Progenitor cell of endocrine pancreas (in vitro differentiated cells): ENCODE measurements around the gene SRPK2. TPM values are rescaled to one million over a fixed set of nuclear protein-coding genes. Genes with fewer than 3 reads are reported as not detected.
A peak's percentile ranks its signal among the peaks of the same experiment; 100 is the strongest.
"Not testable (repeated sequence)": the region's sequence is repeated elsewhere in the genome, so short reads cannot be mapped to it uniquely, and the experiment has no call there.

Source experiments
- DNase-seq: peaks from one replicate; pipeline ENCODE4 v3.0.0; 2021; ENCODE audit warnings: low spot score; ENCODE audit not compliant: unreplicated experiment
- H3K27ac Mint-ChIP-seq: 2 replicates; pipeline ENCODE4 v1.8.0; 2021; ENCODE audit warnings: mild to moderate bottlenecking, moderate library complexity, mixed read lengths
- H3K27me3 Mint-ChIP-seq: 2 replicates; pipeline ENCODE4 v1.8.0; 2021; ENCODE audit warnings: mixed read lengths
- H3K36me3 Mint-ChIP-seq: 2 replicates; pipeline ENCODE4 v1.8.0; 2022; ENCODE audit warnings: mixed read lengths; ENCODE audit not compliant: insufficient read depth
- H3K4me1 Mint-ChIP-seq: 2 replicates; pipeline ENCODE4 v1.8.0; 2021; ENCODE audit warnings: low read depth, mixed read lengths
- H3K4me3 Mint-ChIP-seq: 2 replicates; pipeline ENCODE4 v1.8.0; 2021; ENCODE audit warnings: low read depth, mild to moderate bottlenecking, moderate library complexity, mixed read lengths
- H3K9me3 Mint-ChIP-seq: 2 replicates; pipeline ENCODE4 v1.8.0; 2021; ENCODE audit warnings: low read depth, mixed read lengths
- CTCF ChIP-seq: fragments of 200-600 bp; sonication (generic); IDR thresholded peaks from one replicate; pipeline ENCODE4 v1.5.0; 2021; ENCODE audit warnings: antibody characterized with exemption, mild to moderate bottlenecking; ENCODE audit not compliant: unreplicated experiment
- total RNA-seq: library from RNA; stranded (reverse); gene quantifications from 2 replicates; pipeline ENCODE4 v1.2.1, GENCODE V29; 2021

SRPK2 gene
- total RNA-seq, 1 donor from 2014 or later: 78.8 TPM

- Mint-ChIP-seq H3K27me3 (no peaks in the 10 kb centered on the region), H3K4me3 (no peak overlapping the region), H3K27ac (no peak overlapping the region), H3K4me1 (peaks cover 7% of the 10 kb centered on the region), H3K9me3 (peaks cover 4% of the 10 kb centered on the region), H3K36me3 (peaks cover 22% of the 10 kb centered on the region)
- TF ChIP-seq CTCF: no peak
- no peak for DNase-seq
Observed at GRCh38 chr7:105367458-105367857, 21.3 kb downstream of the SRPK2 start.

DNA sequence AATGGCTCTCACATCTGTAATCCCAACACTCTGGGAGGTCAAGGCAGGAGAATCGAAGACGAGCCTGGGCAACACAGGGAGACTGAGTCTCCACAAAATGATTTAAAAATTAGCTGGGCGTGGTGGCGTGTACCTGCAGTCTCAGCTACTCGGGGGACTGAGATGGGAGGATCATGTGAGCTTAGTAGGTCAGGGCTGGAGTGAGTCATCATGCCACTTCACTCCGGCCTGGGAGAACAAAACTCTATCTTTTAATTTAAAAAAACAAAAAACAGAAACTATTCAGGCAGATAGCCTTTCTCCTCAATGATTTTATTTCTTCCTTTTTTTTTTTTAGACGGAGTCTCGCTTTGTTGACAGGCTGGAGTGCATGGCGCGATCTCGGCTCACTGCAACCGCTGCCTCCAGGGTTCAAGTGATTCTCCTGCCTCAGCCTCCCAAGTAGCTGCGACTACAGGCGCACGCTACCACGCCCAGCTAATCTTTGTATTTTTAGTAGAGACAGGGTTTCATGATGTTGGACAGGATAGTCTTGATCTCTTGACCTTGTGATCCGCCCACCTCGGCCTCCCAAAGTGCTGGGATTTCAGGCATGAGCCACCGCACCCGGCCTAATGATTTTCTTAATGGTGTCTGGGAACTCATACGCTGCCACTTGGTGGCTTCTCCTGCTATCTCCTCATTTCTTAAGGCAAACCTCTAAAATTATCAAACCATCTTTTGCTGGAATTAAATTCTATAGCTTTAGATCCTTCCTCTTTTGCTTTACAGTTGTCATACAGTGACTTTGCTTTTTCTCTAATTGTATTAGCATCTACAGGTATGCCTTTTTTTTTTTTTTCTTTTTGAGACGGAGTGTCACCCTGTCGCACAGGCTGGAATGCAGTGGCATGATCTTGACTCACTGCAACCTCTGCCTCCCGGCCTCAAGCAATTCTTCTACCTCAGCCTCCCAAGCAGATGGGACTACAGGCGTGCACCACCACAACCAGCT lies 22.9 kb downstream of the SRPK2 start:
- no peak for TF ChIP-seq CTCF
- H3K27me3 Mint-ChIP-seq: no peaks in the 10 kb centered on the region
- DNase-seq: no peak
- H3K4me3 Mint-ChIP-seq: no peak overlapping the region
- H3K9me3 Mint-ChIP-seq: peaks cover 13% of the 10 kb centered on the region
- peak overlapping the region; percentile 46 for H3K27ac Mint-ChIP-seq
- H3K36me3 Mint-ChIP-seq: peaks cover 32% of the 10 kb centered on the region
- H3K4me1 Mint-ChIP-seq: peaks cover 7% of the 10 kb centered on the region

DNA sequence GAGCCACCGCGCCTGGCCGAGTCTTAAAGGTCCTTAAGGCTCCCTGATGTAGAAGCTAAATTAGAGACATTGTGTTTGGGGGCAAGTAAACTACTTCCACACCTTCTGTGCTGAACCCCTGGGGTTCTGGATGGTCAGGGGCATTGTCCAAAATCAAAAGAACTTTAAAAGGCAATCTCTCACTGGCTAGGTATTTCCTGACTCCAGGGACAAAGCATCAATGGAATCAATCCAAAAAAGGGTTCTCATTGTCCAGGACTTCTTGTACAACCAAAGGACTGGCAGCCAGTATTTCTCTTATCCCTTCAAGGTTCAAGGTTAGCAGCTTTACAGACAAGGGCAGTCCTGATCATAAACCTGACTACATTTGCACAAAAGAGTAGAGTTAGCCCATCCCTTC lies 24.0 kb downstream of the SRPK2 start:
- H3K9me3 Mint-ChIP-seq: peaks cover 21% of the 10 kb centered on the region
- DNase-seq: no peak
- H3K27ac Mint-ChIP-seq: no peak overlapping the region
- H3K4me3 Mint-ChIP-seq: no peak overlapping the region
- H3K27me3 Mint-ChIP-seq: no peaks in the 10 kb centered on the region
- peaks cover 6% of the 10 kb centered on the region for H3K4me1 Mint-ChIP-seq
- no peak for TF ChIP-seq CTCF
- H3K36me3 Mint-ChIP-seq: peaks cover 39% of the 10 kb centered on the region

DNA sequence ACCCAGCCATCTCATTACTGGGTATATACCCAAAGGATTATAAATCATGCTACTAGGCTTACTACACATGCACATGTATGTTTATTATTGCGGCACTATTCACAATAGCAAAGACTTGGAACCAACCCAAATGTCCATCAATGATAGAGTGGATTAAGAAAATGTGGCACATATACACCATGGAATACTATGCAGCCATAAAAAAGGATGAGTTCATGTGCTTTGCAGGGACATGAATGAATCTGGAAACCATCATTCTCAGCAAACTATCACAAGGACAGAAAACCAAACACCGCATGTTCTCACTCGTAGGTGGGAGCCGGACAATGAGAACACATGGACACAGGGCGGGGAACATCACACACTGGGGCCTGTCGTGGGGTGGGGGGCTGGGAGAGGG lies 25.1 kb downstream of the SRPK2 start:
- peaks cover 23% of the 10 kb centered on the region for H3K9me3 Mint-ChIP-seq

GRCh38 chr7:105362685-105363084 lies 26.0 kb downstream of the SRPK2 start:
- Mint-ChIP-seq H3K4me1 (peaks cover 16% of the 10 kb centered on the region), H3K36me3 (peaks cover 43% of the 10 kb centered on the region), H3K9me3 (peaks cover 23% of the 10 kb centered on the region)
- not testable (repeated sequence) for H3K4me3 Mint-ChIP-seq, H3K27me3 Mint-ChIP-seq, H3K27ac Mint-ChIP-seq, DNase-seq

More for the DNA sequence above, 25.1 kb downstream of the SRPK2 start:
- H3K27me3 Mint-ChIP-seq, H3K4me3 Mint-ChIP-seq, H3K27ac Mint-ChIP-seq, DNase-seq: not testable (repeated sequence)
- peaks cover 43% of the 10 kb centered on the region for H3K36me3 Mint-ChIP-seq
- H3K4me1 Mint-ChIP-seq: peaks cover 12% of the 10 kb centered on the region

DNA sequence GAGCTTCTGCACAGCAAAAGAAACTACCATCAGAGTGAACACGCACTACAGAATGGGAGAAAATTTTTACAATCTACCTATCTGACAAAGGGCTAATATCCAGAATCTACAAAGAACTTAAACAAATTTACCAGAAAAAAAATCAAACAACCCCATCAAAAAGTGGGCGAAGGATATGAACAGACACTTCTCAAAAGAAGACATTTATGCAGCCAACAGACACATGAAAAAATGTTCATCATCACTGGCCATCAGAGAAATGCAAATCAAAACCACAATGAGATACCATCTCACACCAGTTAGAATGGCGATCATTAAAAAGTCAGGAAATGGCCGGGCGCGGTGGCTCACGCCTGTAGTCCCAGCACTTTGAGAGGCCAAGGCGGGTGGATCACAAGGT lies 26.7 kb downstream of the SRPK2 start:
- Mint-ChIP-seq H3K4me1 (peaks cover 13% of the 10 kb centered on the region), H3K36me3 (peaks cover 43% of the 10 kb centered on the region), H3K9me3 (peaks cover 23% of the 10 kb centered on the region)
- not testable (repeated sequence) for H3K27ac Mint-ChIP-seq, H3K4me3 Mint-ChIP-seq, H3K27me3 Mint-ChIP-seq, DNase-seq

DNA sequence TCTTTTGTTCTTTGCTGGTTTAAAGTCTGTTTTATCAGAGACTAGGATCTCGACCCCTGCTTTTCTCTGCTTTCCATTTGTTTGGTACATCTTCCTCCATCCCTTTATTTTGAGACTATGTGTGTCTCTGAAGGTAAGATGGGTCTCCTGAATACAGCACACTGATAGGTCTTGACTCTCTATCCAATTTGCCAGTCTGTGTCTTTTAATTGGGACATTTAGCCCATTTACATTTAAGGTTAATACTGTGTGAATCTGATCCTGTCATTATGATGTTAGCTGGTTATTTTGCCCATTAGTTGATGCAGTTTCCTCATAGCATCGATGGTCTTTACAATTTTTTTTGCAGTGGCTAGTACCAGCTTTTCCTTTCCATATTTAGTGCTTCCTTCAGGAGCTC lies 28.6 kb downstream of the SRPK2 start:
- H3K36me3 Mint-ChIP-seq: peaks cover 35% of the 10 kb centered on the region
- peaks cover 17% of the 10 kb centered on the region for H3K4me1 Mint-ChIP-seq
- not testable (repeated sequence) for DNase-seq, H3K4me3 Mint-ChIP-seq, H3K27ac Mint-ChIP-seq, H3K27me3 Mint-ChIP-seq
- peaks cover 23% of the 10 kb centered on the region for H3K9me3 Mint-ChIP-seq
